SH-SY5Y (cell line): ENCODE data around the gene ELMO2.

Experiments used
- GATA2 ChIP-seq: IDR thresholded peaks from 2 replicates; pipeline ENCODE4 v1.6.1; 2011; ENCODE audit warnings: mild to moderate bottlenecking, low read depth, low read length
- GATA3 ChIP-seq: IDR thresholded peaks from 2 replicates; pipeline ENCODE4 v1.6.1; 2011; ENCODE audit warnings: low read depth, mild to moderate bottlenecking, low read length, moderate library complexity

ELMO2 gene

DNA sequence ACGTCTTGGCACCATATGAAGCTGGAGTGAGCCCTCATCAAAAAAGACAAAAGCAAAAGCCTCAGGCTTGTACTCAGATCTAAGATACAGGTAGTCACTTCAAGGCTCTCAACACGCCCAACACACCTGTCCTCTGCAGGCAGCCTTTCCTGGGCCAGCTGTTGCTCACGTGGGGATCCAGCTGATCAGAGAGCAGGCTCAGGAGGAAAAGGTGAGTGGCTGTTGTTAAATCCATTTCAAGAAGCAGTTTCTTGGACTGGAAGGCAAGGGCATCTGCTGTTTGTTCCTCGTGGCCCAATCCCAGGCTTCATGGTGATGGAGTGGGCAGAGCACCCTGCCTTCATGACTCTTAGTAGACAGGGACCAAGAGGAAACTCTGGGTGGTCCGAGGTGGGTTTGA, 39.6 kb downstream of the ELMO2 start:
- no peak for TF ChIP-seq GATA3
- no peak for TF ChIP-seq GATA2

DNA sequence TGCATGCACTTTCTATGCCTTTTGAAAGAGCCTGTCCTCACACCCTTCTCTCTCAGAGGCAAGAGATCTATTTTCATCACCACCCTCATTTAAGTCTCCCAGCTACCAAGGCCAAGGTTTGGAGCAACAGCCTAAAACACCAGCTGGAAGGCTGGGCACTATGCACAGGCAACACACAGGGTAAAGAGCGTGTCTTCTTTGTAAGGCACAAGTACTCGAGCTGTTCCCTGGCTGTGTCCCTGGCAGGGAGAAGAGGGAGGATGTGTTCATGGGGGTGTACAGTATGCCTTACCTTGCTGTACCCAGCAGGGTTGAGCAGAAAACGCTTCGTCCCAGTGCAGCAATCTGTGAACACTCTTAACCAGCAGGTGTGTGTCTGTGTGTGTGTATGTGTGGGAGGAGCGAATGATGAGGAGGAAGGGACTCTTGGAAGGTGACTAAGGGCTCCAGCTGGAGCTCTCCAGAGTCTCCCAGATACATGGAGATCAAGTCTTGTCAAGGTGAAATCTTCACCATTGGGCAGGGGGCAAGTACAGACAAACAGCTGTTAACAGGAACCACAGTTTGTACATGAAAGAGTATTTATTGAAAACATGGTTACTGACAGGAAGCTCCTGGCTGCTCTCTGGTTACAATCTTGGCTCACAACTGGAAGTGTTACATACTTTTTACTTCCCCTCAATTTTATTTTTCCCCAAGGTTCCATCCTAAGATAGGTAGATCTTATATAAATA, 40.8 kb downstream of the ELMO2 start:
- TF ChIP-seq GATA3 (no peak), GATA2 (no peak)

DNA sequence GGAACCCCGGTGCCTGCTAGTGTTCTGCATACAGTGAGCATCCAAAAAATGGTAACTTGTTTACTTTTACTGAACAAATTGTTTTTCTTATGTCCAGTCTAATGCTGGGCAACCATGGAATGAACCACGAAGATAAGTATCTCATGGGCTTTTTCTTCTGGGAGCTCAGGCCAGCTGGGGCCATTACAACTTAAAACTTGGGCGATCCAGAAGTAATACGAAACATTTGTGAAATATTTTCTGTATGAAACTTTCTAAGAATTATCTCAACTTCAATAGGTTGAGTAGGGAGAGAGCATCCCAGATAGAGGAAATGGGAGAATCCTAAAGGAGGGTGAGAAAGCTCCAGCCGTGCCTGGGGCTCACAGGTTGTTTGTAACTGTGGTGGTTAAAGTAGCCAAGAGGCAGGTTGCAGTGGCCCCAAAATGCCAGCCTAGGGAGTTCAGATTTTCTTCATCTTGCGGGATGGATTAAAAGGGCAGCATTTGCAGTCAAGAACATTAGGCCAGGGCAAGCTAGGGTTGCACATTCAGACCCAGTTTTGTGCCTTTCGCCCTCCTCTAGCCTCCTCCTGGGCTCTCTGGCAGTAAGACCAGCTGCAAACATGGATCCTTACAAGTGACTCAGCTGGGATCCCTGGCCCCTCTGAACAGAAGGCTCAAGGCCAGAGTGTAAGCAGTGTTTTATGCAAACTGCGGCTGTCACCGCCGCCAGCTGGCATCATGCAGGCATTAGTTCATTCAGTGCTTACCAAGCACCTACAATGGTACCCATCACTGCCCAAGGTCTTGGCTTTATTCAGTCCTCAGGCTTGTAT, 41.5 kb downstream of the ELMO2 start:
- TF ChIP-seq GATA2 (peak; percentile 59; the same call in 1 of the 2 replicates), GATA3 (no peak)

DNA sequence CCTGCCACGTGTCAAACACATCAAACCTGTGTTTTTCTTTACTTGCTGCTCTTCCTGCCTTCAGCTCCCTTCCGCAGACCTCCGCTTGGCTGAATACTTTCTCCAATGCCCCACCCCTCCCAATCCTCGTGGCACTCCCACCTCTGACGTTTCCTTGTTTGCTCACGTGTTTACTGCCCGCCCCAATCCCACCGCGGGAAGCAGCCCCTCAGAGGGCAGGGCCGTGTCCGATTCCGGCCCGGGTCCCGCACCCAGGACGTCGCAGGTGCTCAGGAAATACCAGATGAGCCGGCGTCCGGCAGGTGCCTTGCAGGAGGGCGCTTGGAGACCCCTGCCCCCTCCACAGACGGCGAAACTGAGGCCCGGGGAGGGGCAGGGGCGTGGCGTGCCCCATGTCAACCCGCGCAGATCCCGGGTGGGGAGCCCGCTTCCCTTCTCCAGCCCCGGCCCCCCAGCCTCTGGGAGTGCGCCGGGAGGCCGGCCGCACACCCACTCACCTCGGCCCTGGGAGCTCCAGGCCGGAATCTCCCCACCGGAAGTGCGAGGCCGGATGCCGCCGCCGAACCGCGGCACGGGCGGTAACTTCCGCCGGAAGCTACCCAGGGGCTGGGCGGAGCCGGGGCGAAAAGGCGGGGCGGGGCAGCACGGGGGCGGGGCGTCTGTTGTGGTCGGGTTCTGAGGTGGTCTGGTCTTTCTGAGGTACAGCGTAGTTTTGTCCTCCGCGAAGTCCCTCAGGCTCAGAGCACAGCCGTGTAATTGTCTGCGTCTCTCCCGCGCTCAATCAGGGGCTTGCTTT, 42.3 kb downstream of the ELMO2 start:
- TF ChIP-seq GATA2 (no peak), GATA3 (no peak)

DNA sequence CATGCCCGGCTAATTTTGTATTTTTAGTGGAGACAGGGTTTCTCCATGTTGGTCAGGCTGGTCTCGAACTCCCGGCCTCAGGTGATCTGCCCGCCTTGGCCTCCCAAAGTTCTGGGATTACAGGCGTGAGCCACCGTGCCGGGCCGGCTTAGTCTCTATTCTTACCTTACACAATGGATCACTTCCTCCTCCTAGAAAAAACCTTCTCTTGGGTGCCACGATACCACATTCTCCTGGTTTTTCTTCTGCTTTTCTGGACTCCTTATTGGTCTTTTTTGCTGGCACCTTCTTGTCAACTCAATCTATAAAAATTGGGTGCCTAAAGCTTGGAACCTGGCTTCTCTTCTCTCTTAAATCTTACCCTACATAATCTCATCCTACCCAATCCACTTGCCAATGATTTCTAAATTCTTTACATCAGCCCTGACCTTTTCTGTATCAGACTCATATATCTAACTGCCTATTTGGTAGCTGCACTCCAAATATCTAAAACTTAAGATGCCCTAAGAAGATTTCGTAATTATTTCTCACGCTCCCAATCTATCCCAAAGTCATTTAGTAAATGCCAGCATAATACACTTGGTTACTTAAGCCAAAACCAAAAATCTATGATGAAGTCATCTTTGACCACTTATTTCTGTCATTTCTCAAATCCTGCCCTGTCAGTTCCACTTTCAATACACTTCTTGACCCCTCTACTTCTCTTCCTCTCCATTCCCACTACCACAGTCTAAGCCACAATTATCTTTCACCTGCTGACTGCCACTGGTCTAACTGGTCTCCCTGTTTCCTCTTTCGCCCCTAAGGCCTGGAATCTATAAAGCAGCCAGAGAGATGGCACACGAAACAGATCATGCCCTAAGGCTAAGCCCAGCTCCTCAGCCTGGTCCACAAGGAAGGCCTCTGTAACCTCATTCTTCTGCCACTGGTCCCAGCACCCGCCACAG, 43.2 kb downstream of the ELMO2 start:
- TF ChIP-seq GATA3 (no peak), GATA2 (no peak)

DNA sequence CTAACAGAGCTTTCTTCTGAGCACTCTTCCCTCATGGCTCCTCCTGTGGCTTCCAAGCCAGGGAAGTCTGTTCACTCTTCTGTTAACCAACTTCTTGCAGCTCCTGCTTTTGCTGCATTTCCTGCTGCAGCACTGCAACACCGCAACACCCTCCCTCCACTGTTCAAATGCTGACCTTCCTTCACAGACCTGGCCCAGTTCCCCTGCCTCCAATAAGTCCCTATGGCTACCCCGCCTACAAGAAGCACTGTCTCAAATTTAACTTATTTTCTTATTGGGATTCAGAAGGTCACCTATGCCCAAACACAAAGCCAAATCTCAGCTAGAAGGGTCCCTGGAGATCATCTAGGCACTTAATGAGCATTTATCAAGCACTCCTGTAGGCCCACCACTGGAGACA, 44.6 kb downstream of the ELMO2 start:
- TF ChIP-seq GATA2 = no peak
- no peak for TF ChIP-seq GATA3

DNA sequence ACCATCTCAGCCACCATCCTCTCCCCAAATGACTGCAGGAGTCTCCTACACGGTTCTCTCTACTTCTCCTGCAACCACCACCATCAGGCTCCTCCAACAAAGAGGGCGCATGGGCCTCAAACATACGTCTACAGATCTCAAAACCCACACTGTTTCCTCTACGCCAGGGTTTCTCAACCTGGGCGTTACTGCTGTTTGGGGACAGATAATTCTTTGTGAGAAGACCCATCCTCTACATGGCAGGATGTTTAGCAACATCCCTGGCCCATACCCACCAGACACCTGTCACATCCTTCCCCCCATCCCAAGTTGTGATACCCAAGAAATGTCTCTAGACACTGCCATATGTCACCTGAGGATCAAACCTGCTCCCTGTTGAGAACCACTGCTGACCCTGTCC, 45.0 kb downstream of the ELMO2 start:
- TF ChIP-seq GATA2 (no peak), GATA3 (no peak)

DNA sequence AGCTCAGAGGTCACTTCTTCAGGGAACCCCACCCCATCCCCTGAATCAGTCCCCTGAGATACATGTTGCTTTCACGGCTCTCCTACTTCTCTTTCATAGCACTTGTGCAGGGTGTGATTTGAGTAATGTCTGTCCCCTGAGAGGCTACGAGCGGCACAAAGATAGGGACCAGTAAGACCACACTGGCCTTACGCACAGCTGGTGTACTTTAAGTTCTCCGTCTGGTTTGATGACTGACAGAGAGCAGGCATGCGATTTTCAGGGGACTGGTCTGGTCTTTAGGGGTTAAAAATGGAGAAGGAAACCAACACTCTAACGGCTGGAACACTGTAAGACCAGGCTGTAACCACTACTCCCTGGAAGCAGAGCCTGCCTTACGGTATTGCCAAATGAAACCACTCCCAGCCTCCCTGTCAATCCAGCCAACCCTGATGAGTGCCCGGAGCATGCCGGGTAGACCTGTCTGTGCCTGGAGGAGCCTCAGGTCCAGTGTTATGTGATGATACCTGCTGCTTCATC, 47.1 kb downstream of the ELMO2 start:
- TF ChIP-seq GATA3 = no peak
- TF ChIP-seq GATA2 = no peak

DNA sequence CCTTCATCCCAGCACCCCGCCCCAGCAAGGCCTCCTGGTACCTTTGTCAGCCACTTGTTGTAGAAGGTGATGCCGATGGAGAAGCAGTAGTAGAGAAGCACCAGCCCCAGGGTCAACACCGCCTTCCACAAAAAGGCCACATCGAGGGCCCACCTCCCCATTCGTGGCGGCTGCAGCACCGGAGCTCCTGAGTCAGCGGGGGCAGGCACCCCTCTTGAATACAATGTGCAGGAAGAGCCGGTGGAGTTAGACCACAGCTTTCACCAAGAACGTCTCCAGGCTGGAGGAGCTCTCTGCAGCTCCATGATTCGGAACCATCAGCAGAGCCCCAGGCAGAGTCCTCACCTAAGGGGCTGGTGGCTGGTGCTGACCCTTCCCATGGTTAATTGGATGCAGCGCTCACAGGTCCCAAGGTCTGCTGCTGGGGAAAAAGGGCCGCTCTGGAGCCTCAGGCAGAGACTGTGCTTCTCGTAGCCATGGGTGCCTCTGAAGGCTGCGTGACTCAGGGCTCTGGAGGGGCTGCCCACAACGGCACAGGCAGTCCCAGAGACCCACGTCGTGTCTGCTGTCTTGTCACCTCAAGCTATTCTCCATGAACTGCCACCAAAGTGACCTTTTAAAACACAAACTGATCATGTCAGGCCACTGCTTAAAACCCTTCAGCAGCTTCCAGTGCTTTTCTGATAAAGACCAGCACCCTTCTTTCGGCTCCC, 47.9 kb downstream of the ELMO2 start:
- no peak for TF ChIP-seq GATA3
- TF ChIP-seq GATA2 = no peak

DNA sequence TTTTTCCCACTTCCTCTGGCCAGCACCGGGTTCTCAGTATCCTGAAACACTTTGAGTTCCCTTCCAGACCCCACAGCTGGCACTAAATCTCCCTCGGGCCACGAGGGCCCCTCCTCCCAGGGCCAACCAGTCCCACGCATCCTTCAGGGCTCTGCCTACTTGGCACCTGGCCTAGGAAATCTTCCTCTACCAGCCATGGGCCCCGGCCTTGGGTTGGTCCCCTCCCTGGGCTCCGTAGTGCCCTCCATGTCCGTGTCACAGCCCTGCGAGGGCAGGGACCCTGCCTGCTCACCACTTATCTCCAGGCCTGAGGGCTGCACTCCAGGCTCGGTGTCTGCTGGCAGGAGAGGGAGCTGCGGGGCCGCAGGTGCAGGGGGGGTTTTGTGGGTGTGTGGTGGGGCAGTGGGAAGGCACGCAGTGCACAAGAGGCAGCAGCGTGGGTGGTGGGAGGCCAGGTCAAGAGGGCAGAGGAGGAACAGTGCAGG, 49.3 kb downstream of the ELMO2 start:
- TF ChIP-seq GATA2 (no peak), GATA3 (no peak)

DNA sequence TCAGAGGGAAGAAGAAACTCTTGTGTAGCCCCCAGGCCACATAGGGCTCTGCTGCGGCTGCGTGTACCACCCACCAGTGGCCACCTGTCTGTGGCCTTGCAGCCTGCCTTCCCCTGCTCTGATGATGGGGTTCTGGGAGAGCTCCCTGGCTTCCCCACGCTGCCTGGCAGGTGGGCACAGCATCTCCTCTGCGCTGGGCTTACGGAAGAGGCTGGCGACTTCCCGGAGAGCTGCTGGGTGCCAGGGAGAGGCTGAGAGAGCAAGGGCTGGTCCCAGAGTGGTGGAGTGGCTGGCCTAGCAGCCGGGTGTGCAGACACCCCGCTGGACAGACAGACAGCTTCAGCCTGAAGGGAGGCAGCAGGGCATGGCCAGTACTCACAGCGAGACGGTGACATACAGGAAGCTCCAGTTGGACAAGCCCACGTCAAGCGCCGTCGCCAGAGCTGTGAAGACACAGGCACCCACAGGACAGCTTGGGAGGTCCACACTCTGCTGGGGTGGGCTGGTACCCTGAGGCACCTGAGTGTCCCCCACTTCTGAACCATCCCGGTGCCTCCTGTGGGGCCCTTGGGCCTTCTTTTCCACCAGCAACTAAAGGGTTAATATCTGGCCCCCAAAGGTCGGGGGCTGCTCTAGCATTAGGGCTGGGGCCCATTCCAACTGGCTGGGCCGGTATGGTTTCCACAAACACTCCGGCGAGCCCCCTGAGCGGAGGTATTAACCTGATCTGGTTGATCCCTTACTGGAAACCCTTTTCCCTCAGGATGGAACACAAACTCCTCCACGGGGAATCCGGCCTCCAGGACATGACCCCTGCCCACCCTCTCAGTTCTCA, 50.0 kb downstream of the ELMO2 start:
- TF ChIP-seq GATA3 = no peak
- no peak for TF ChIP-seq GATA2
